ENCODE measurements around the gene C6orf132. TPM values are rescaled to one million over a fixed set of nuclear protein-coding genes. Genes with fewer than 3 reads are reported as not detected.

C6orf132 gene
- total RNA-seq, 1 donor from 2014 or later: 13.5 TPM

DNA sequence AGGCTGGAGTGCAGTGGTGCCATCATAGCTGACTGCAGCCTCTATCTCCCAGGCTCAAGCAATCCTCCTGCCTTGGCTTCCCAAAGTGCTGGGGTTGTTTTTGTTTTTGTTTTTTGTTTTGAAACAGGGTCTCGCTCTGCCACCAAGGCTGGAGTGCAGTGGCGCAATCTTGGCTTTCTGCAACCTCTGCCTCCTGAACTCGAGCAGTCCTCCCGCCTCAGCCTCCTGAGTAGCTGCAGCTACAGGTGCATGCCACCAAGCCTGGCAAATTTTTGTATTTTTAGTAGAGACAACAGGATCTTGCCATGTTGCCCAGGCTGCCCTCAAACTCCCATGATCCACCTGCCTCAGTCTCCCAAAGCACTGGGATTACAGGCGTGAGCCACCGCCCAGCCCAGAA, 4.2 kb downstream of the C6orf132 start:
- Histone ChIP-seq H3K27me3 (ENCODE audit: low read depth) (peaks cover 5% of the 10 kb centered on the region), H3K4me3 (no peak overlapping the region), H3K4me1 (peaks cover 38% of the 10 kb centered on the region), H3K36me3 (no peaks in the 10 kb centered on the region), H3K9me3 (no peaks in the 10 kb centered on the region), H3K27ac (no peak overlapping the region)
- ATAC-seq: no peak
- no peak for DNase-seq
- TF ChIP-seq, protein P1, sequence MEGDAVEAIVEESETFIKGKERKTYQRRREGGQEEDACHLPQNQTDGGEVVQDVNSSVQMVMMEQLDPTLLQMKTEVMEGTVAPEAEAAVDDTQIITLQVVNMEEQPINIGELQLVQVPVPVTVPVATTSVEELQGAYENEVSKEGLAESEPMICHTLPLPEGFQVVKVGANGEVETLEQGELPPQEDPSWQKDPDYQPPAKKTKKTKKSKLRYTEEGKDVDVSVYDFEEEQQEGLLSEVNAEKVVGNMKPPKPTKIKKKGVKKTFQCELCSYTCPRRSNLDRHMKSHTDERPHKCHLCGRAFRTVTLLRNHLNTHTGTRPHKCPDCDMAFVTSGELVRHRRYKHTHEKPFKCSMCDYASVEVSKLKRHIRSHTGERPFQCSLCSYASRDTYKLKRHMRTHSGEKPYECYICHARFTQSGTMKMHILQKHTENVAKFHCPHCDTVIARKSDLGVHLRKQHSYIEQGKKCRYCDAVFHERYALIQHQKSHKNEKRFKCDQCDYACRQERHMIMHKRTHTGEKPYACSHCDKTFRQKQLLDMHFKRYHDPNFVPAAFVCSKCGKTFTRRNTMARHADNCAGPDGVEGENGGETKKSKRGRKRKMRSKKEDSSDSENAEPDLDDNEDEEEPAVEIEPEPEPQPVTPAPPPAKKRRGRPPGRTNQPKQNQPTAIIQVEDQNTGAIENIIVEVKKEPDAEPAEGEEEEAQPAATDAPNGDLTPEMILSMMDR (IDR thresholded peaks at IDR 0.05): no peak
- intact Hi-C loops (cut with DNase I): no loop called here

DNA sequence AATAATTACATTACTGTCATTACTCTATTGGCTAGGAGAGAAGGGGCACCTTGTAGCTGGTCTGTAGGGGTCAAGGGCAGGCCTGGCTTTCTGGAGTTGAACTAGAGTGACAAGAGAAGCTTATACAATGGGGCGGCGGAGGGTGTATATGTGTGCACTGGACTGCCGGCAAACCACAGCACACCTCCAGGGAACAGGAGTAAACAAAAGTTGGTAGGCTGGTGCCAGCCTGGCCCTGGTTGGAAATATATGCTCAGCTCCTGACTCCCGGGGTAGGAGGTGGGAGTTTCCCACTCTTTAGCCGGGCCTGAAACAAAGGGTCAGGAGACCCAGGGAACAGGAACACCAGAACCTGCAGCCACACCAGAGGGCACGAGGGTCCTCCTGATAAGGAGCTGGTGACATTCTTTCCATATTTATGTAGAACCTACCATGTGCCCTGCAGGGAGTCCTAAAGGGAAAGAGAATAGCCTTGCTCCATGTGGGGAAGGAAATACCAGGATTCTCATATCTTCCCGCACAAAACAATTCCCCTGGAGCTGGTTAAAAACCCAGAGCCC, 5.1 kb downstream of the C6orf132 start:
- H3K4me1 ChIP-seq: peaks cover 29% of the 10 kb centered on the region
- DNase-seq (no peak), ATAC-seq (peak; percentile 39 to 46)
- TF ChIP-seq, protein P1 (IDR thresholded peaks at IDR 0.05): no peak
- no peaks in the 10 kb centered on the region for H3K9me3 ChIP-seq
- H3K27me3 ChIP-seq (ENCODE audit: low read depth): peaks cover 4% of the 10 kb centered on the region
- H3K27ac ChIP-seq: peak overlapping the region; percentile 46
- no peak overlapping the region for H3K4me3 ChIP-seq
- intact Hi-C loops (cut with DNase I): no loop called here
- H3K36me3 ChIP-seq: no peaks in the 10 kb centered on the region

DNA sequence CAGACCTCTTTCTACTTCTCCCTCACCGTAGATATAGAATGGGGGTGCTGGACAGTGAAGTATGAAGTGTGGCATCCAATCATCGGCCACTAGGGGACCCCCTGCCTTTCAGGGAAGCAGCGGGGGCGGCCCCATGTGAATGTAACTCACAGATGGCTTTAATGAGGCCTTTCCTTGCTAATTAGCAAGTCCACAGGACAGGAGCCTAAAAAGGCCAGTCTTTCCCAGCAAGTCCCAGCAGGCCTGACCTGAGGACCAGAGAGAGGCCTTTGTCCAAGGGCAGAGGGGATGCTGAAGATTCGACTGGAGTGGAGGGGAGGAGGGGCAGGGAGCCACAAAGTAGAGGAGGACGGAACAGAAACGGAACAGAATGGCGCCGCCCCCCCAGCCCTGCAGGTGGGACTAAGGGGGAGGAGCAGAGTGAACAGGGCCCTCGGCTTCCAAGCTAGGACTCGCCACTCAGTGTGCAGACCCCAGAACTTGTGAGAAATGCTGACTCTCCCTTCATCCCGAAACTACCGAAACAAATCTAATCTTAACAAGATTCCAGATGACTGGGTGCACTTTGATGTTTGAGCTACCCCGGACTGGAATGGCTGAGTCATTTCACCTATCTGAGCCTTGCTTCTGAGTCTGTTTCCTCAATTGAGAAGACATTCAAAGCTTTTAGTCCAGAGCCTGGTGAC, 5.8 kb downstream of the C6orf132 start:
- intact Hi-C loops (cut with DNase I): no loop called here

DNA sequence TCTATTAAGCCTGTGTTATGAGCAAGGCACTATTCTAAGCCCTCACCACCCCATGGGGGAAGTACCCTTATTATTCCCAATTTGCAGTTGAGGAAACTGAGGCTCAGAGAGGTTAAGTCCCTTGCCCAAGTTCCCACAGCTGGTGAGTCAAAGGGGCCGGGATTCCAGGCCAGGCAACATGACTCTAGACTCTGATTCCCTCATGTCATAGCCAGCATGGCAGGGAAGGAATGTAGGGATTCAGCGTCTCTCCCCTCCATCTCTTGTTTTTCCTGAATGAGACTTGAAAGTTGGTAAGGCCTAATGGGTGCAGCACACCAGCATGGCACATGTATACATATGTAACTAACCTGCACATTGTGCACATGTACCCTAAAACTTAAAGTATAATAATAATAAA, 6.7 kb downstream of the C6orf132 start:
- Histone ChIP-seq H3K36me3 (no peaks in the 10 kb centered on the region), H3K9me3 (no peaks in the 10 kb centered on the region), H3K4me1 (peaks cover 16% of the 10 kb centered on the region), H3K27ac (no peak overlapping the region), H3K27me3 (ENCODE audit: low read depth) (no peaks in the 10 kb centered on the region), H3K4me3 (no peak overlapping the region)
- intact Hi-C loops (cut with DNase I): no loop called here
- DNase-seq (no peak), ATAC-seq (no peak)
- TF ChIP-seq, protein P1 (IDR thresholded peaks at IDR 0.05): no peak

More for the DNA sequence above, 5.8 kb downstream of the C6orf132 start:
- peak; percentile 6 to 67 for ATAC-seq
- TF ChIP-seq, protein P1 (IDR thresholded peaks at IDR 0.05): no peak
- H3K27me3 ChIP-seq (ENCODE audit: low read depth): no peaks in the 10 kb centered on the region
- no peak overlapping the region for H3K4me3 ChIP-seq
- H3K9me3 ChIP-seq: no peaks in the 10 kb centered on the region
- peaks cover 24% of the 10 kb centered on the region for H3K4me1 ChIP-seq
- no peaks in the 10 kb centered on the region for H3K36me3 ChIP-seq
- H3K27ac ChIP-seq: peak overlapping the region; percentile 46
- no peak for DNase-seq

GRCh38 chr6:42135161-42135560, 7.3 kb downstream of the C6orf132 start:
- no peak overlapping the region for H3K27ac ChIP-seq
- DNase-seq: no peak
- H3K4me1 ChIP-seq: peaks cover 10% of the 10 kb centered on the region
- intact Hi-C loops (cut with DNase I): no loop called here
- no peak overlapping the region for H3K4me3 ChIP-seq
- no peaks in the 10 kb centered on the region for H3K36me3 ChIP-seq
- ATAC-seq: no peak
- TF ChIP-seq, protein P1 (IDR thresholded peaks at IDR 0.05): no peak
- no peaks in the 10 kb centered on the region for H3K27me3 ChIP-seq (ENCODE audit: low read depth)
- H3K9me3 ChIP-seq: no peaks in the 10 kb centered on the region

Measured in lower lobe of right lung (tissue), 2 donors.